GM21723 (cell line): ENCODE results near the gene GTF3C1.
A peak's percentile ranks its signal among the peaks of the same experiment; 100 is the strongest.

ENCODE experiments used
- ATAC-seq: cut with Tn5 transposase; IDR thresholded peaks from one replicate; pipeline ENCODE4 v1.9.1; 2021; ENCODE audit warnings: mild to moderate bottlenecking, moderate library complexity; ENCODE audit not compliant: unreplicated experiment

The GTF3C1 gene

DNA sequence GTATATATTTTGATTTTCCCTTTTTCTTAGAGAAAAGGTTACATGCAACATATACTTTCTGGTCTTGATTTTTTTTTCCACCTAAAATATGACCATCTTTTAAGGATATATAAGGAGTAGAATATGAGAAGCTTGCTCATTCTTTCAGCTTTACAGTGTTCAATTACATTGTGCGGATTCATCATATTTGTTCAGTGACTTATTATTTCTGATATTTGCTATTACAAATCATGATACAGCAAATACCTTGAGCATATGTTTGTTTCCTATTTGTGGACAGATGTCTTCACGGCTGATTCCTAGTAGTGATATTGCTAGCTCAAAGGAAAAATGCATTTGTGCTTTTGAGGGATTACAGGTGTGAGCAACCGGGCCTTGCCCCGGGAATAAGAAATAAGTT, 18.4 kb upstream of the GTF3C1 start:
- ATAC-seq, result no peak

DNA sequence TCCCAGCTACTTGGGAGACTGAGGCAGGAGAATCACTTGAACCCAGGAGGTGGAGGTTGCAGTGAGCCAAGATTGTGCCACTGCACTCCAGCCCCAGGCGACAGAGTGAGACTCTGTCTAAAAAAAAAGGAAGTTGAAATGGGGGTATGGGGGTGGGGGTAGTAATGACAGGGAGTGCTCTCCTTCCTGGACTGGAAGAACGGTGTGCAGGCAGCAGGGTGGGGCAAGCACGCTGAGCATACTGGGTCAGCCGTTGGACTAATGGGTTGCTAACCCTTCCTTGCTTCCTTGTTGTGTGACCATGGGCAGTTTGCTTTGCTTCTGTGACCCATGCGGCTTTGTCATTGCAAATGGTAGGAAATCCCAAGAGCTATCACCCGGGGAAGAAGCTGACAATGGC, 16.7 kb upstream of the GTF3C1 start:
- ATAC-seq, result no peak

DNA sequence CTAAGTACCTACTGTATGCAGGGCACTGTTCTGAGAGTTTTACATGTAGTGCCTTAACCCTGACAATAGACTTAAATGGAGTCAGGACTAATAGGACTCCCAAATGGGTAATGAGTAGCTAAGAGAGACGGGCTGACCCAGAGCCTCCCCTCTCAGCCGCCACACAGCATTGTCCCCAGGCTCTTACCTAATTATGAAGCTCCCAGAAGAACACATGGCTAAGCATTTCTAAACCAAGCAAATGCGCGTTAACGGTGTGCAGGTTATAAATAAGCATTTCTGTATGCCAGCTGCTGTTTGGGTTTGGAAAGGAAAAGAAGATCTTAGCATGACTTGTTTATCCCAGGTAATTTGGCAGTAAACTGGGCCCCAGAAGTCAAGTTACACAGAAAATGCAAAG, 14.5 kb upstream of the GTF3C1 start:
- ATAC-seq, result no peak

DNA sequence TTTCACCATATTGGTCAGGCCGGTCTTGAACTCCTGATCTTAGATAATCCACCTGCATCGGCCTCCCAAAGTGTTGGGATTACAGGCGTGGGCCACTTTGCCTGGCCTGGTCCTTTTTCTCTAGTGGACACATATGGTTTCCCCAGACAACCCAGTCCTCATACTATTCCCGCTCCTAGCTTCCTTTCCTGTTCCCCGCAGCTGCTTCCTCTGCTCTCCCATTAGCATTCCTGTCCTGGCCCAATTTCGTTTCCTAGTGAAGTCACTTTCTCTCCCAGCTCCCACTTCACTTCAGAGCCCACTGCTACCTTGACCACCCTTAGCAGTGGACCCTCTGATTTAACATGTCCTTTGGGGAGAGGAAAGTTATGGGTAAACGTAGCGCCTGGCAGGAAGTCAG, 11.5 kb upstream of the GTF3C1 start:
- no peak for ATAC-seq

DNA sequence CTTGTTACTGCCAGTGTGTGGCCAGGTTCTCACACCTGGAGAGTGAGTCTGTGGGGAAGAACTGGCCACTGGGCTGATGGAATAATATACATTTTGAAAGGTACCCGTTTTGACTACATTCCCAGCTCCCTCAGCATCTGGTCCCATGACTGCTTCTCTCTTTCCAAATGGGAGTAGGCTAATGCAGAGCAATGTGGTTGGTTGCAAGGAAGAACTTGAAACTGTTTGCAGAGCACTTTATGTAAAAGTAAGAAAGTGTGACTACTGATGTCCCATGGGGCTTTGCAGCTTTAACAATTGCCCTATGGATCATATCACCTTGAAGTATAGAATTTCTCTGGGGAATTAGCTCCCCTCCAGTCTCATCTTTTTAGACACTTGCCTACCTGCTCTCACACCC, 9.2 kb upstream of the GTF3C1 start:
- no peak for ATAC-seq

DNA sequence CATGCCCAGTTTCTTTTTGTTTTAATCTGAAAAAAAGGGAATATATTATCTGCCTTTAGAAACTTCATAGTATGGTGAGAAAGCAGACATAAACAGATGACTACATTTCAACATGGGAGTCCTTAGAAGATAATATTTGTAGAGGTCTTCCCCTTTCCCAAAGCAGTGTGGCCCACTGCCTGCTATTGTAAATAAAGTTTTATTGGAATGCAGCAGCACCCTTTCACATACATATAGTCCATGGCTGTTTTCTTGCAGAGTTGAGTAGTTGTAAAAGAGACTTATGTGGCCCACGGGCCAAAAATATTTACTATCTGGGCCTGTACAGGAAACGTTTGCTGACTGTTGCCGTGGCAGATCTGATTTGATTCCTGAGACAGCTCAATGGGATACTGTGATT, 8.7 kb upstream of the GTF3C1 start:
- ATAC-seq, result no peak

DNA sequence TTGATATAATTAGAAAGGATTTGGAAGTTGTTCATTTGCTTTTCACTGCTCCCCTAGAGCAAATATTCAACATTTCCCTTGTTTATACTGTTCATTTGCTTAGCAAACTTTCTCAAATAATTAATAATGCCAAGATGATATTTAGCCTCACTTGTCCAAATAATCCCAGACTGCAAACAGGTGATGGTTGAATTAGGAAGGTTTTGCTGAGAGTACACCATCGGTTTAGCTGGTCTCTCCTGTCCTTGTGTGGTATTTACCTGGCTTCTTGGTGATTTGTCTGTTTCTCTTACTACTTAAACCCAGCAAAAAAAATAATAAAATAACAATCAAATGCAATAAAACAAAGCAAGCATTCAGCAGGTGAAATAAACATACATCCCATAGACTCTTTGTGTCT, 6.8 kb upstream of the GTF3C1 start:
- ATAC-seq, result no peak

DNA sequence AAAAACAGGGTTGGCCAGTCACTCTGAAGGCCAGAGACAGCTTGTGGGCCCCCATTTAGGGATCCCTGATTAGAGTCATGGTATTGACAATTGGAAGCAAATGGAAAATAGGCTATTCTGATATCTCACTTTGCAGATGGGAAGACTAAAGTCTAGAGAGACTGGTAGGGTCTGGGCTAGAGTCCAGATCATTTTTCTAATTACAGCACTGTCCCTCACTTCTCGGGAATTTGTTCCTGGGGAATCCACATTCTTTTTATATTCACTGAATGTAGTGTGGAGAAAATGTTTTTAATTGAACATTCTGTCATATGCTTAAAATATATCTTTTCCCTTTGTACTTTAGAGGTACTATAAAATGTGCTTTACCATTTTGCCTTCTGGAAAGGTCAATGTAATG, 1.3 kb upstream of the GTF3C1 start:
- ATAC-seq, result no peak

DNA sequence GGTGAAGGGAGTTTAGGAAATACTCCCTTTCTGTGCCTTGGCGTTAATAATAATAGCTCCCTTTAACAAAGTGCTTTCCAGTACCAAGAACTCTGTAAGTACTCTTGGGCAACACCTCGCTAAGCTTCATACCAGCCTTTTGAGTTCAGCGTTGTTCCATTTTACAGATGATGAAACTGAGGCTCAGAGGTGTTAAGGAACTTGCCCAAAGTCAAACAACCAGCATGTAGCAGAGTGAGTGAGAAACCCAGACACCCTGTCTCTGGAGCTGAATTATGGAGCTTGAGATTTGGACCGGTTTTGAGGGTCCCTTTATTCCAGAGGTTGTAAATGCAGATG, 838 bp upstream of the GTF3C1 start:
- no peak for ATAC-seq

DNA sequence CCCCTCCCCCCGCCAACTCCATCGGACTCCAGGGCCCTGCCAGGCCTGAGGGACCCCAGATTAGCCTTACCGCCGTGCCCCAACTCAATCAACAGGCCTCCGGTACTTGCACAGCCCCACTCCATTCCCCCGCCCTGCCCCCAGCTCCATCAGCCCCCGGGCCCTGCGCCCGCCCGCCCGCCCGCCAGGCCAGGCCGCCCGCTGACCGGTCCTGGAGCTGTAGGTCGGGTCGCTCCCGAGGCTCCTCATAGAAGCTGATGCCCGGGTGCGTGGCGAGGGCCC, 308 bp downstream of the GTF3C1 start:
- ATAC-seq, result peak; percentile 37

DNA sequence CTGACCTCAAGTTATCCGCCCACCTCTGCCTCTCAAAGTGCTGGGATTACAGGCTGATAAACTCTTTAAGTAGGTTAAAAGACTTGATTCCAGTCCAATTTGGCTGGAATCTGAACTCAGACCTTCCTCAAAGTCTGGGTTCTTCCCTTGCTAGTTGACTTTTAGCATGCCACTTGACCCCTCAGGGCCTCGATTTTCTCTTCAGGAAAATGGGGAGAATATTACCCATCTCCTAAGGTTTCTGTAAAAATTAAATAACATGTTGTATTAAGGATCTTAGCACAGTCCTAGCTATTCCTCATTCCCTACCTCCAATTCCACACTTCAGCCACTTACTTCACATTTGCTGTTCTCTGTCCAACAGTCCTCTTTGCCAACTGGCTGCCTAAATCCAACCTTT, 1.9 kb downstream of the GTF3C1 start:
- ATAC-seq, result no peak

DNA sequence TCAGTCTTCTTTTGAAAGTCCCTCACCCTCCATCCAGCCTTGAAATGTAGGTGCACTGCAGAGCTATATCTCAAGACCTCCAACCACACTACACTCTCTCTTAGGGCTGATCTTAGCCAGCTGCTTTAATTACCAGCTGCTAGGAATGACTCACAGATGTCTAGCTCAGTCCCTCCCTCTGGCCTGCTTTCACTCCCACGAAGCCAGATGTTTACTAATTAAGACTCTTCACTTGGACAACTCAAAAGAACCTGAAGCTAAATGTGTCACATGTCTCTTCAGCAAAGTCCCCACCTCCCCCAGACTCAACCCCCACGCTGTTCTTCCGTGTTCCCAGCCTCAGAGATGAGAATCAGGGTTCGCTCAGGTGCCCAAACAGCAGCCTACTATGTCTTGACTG, 2.6 kb downstream of the GTF3C1 start:
- ATAC-seq, result no peak

DNA sequence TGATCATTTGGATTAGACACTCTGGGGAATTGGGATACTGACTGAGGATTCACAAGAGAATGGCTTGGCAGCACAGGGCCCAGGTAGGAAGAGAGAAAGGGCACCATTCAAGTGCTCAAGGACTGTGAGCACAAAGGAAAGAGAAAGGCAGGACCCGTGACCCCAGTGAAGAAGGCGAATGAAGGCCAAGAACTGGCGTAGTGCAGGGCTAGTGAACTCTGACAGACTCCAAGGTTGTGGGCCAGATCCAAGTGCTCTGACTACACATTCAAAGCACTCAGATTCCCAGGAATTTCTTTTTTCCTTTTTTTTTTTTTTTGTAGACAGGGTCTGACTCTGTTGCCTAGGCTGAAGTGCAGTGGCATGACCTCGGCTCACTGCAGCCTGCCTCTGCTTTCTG, 5.0 kb downstream of the GTF3C1 start:
- no peak for ATAC-seq

DNA sequence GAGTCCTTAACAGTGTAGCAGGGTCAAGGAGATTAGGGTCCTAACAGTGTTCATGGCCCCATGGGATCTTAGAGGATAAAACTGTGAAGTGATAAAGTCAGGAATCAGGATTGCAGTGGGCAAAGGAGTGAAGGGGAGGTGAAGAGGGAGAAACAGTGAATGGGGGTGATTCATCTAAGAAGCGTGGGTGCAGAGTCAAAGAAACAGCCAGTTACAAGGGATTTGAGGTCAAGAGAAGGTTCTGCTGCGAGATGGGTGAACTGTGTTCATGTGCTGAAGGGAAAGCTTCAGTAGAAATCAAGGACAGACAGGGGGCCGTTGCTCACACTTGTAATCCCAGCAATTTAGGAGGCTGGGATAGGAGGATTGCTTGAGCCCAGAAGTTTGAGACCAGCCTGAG, 5.9 kb downstream of the GTF3C1 start:
- no peak for ATAC-seq

DNA sequence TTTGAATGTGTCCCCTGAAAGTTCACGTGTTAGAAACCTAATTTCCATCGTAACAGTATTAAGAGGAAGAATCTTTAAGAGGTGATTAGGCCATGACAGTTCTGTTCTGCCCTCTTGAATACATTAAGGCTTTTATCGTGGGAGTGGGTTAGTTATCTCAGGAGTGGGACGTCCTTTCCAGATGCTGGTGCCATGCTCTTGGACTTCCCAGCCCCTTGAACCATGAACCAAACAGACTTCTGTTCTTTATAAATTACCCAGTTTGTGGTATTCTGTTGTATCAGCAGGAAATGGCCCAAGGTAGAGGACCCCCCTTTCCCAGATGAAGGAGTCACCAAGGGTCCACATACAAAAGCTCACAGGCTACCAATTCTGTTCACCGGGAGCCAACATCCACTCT, 10.1 kb downstream of the GTF3C1 start:
- no peak for ATAC-seq

DNA sequence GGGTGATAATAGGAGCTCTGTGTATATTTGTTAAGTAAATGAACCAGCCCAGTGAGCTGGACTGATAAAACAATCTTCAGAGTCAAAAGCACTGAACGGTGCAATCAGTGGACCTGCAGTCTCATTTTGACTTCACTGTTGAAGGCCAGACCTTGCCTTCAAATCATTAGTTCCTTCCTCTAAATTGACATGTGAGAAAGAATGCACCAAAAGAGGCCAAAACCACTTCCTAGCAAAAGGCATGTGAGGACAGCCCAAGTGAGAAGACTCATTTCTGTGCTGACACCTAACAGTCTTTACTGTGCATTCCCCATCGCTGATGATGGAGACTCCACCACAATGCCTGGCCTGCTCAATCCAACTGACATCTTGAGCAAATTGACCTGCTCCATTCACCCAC, 10.6 kb downstream of the GTF3C1 start:
- ATAC-seq, result no peak

DNA sequence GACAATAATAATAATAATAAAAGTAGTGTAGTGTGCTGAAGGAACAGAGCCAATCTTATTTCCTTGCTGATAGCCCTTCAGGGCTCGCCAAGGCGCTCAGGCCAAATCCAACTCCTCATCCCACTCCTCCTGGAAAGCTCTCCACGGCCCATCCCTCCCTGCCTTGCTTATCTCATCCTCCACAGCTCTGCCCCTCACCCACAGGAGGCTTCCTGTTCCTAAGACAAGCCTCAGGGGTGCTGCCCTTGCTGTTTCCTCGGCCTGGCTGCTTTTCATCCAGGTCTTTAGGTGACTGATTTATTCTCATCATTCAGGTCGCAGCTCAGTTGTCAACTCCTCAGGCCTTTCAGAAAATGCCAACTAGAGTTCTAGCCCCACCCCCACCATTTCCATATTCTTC, 11.2 kb downstream of the GTF3C1 start:
- ATAC-seq, result no peak

DNA sequence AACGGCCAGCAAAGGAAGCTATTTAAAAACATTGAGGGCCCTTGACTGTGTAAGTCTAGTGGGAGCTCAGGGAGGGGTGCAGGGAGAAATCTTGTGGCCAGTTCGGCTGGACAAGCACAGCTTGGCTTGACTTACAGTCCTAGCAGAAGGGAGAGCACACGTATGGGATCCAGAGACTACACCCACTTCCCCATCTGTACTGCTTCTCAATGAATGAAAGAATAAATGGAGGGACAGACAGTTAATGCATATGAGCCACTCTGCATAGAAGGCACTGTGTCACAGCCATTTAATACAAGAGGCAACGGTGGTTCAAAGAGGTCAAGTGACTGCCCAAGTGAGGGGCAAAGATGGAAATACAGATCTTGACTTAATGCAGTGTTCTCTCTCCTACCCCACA, 15.5 kb downstream of the GTF3C1 start:
- no peak for ATAC-seq

DNA sequence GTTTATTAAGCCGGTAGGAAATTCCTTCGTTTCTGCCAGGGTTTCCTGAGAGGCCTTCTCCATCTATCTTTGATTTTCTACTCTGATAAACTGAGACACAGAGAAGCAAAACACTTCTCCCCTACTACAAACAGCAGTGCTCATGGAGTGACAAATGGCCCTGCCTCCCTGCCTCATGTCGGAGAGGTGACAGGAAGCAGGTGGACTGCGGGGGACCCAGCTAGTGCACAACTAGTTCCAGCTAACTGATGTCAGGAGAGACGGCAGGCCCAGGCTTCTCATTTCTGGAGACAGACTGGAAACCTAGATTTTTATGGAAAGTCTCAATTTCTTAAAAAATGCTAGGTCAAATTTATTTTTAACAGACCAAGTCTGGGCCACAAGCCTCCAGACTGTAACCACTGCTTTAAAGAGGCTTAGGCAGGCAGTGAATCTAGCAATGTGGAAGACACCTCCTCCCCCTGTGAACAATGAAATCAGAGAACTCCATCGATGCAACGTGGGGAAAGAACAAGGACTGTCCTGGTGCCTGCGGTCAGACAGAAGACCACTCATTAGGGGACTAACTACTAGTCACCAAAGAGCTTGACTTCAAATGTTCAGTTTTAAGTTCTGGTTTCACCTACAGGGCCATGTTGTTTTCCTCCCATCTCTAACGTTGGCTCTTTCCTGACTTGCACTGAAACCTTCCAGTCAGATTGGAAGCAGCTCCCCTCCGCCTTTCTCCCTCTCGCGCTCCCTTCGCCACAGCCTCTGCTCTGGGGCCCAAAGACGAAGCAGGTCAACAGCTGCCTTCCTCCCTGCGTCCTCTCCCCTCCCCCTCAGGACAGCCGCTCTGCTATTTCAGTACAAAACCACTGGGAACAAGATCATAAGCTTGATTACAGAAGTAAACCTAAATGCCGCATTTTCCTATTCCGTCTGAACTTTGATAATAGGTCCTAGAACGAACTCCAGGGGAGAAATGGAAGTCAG, 17.6 kb downstream of the GTF3C1 start:
- ATAC-seq, result no peak

DNA sequence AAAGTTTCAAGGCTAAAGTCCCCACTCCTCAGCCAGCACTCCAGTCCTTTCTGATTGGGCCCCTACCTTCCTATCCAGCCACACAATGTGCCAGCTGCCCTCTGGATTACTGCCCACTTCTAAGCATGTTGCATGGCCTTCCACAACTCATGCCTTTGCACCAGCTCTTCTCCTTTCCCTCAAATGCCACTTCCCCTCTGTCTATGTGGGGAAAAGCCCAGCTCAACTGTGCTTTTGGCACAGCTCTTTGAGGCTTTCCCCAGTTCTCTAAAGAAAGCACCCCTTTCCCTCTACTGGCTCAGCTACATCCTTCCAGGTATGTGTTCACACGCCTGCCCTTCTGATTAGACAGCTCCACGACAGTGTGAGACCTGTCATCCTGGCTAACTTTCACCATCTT, 18.5 kb downstream of the GTF3C1 start:
- ATAC-seq, result no peak

DNA sequence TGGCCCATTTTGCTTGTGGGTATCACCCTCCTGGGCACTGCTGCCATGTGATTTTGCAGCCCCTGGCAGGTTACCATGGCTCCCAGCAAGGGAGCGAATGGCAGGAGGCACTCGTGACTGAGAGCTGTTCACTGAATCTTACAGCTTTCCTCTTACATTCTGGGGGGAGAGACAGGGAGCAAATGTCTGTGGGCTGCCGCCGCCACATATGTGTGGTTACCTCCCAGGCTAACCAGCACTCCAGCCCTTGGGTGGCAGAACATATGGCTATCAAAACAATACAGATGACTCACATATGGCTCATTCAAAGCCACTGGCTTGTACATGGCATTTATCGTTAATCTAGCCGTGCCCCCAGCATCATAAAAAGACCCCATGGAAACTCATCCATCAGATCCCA, 19.8 kb downstream of the GTF3C1 start:
- ATAC-seq, result no peak

DNA sequence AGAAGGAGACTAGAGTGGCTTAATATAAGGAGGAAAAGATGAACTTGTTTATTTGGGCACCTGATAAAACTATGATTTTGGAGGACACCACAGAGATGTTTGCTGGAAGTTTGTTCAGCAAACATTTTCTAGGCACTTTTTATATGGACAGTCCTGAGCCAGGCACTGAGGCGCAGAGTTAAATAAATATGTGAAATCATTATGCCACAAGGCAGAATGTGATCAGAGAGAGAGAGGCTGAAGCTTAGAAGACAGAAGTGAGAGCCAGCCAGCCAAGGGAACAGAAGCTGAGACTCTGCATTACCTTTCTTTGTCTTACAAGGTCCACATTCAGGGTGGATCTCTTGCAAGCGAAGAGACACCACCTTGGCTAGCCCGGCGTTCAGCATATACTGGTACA, 21.4 kb downstream of the GTF3C1 start:
- no peak for ATAC-seq

DNA sequence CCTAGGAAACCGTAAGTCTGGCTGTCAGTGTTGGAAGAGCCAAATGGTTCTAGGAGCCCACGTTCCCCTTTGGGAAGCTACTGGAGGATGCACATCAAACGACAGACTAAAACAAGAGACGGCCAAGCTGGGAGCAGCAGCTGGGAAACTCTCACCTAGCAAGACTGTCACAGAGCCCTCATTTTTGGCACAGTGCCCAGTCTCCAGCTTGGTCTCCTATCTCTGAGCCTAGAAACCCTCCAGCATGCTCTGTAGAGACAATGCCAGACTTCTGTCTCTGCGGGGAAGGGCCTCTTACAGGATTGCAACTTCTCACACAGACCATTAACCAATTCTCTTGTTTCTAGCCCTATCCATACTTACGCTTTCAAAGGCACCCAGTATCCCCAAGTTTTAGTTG, 23.5 kb downstream of the GTF3C1 start:
- ATAC-seq, result no peak
